ENCODE data around the gene PSEN1.
"Not testable (repeated sequence)": the region's sequence is repeated elsewhere in the genome, so short reads cannot be mapped to it uniquely, and the experiment has no call there.

Gene PSEN1

GRCh38 chr14:73162251-73162650 lies 25.9 kb downstream of the PSEN1 start:
- in situ Hi-C loops (cut with MboI; ENCODE audit: low sequenced_read_pairs) = no loop called here

- in situ Hi-C loops (cut with MboI; ENCODE audit: low sequenced_read_pairs) = no loop called here
Observed at GRCh38 chr14:73166399-73166798, 30.1 kb downstream of the PSEN1 start.

GRCh38 chr14:73167727-73168126 lies 31.4 kb downstream of the PSEN1 start:
- in situ Hi-C loops (cut with MboI; ENCODE audit: low sequenced_read_pairs) = no loop called here

GRCh38 chr14:73168274-73168673 lies 32.0 kb downstream of the PSEN1 start:
- in situ Hi-C loops (cut with MboI; ENCODE audit: low sequenced_read_pairs) = no loop called here

GRCh38 chr14:73168691-73169090 lies 32.4 kb downstream of the PSEN1 start:
- in situ Hi-C loops (cut with MboI; ENCODE audit: low sequenced_read_pairs) = no loop called here

- in situ Hi-C loops (cut with MboI; ENCODE audit: low sequenced_read_pairs) = not testable (repeated sequence)
Observed at GRCh38 chr14:73169855-73170254, 33.5 kb downstream of the PSEN1 start.

GRCh38 chr14:73170686-73171085 lies 34.4 kb downstream of the PSEN1 start:
- in situ Hi-C loops (cut with MboI; ENCODE audit: low sequenced_read_pairs) = no loop called here

- in situ Hi-C loops (cut with MboI; ENCODE audit: low sequenced_read_pairs) = no loop called here
Observed at GRCh38 chr14:73172500-73172899, 36.2 kb downstream of the PSEN1 start.

- in situ Hi-C loops (cut with MboI; ENCODE audit: low sequenced_read_pairs) = no loop called here
Observed at GRCh38 chr14:73173092-73173735, 36.9 kb downstream of the PSEN1 start.

GRCh38 chr14:73176685-73177084 lies 40.4 kb downstream of the PSEN1 start:
- in situ Hi-C loops (cut with MboI; ENCODE audit: low sequenced_read_pairs) = no loop called here

GRCh38 chr14:73180385-73180805 lies 44.1 kb downstream of the PSEN1 start:
- in situ Hi-C loops (cut with MboI; ENCODE audit: low sequenced_read_pairs) = no loop called here

- in situ Hi-C loops (cut with MboI; ENCODE audit: low sequenced_read_pairs) = not testable (repeated sequence)
Observed at GRCh38 chr14:73180969-73181368, 44.7 kb downstream of the PSEN1 start.

- in situ Hi-C loops (cut with MboI; ENCODE audit: low sequenced_read_pairs) = no loop called here
Observed at GRCh38 chr14:73188501-73188911, 52.2 kb downstream of the PSEN1 start.

- in situ Hi-C loops (cut with MboI; ENCODE audit: low sequenced_read_pairs) = no loop called here
Observed at GRCh38 chr14:73189651-73190050, 53.3 kb downstream of the PSEN1 start.

- in situ Hi-C loops (cut with MboI; ENCODE audit: low sequenced_read_pairs) = no loop called here
Observed at GRCh38 chr14:73191441-73191840, 55.1 kb downstream of the PSEN1 start.

- in situ Hi-C loops (cut with MboI; ENCODE audit: low sequenced_read_pairs) = not testable (repeated sequence)
Observed at GRCh38 chr14:73194306-73194705, 58.0 kb downstream of the PSEN1 start.

- in situ Hi-C loops (cut with MboI; ENCODE audit: low sequenced_read_pairs) = no loop called here
Observed at GRCh38 chr14:73198253-73198652, 61.9 kb downstream of the PSEN1 start.

- in situ Hi-C loops (cut with MboI; ENCODE audit: low sequenced_read_pairs) = no loop called here
Observed at GRCh38 chr14:73203527-73203926, 67.2 kb downstream of the PSEN1 start.

- in situ Hi-C loops (cut with MboI; ENCODE audit: low sequenced_read_pairs) = no loop called here
Observed at GRCh38 chr14:73207615-73208014, 71.3 kb downstream of the PSEN1 start.

- in situ Hi-C loops (cut with MboI; ENCODE audit: low sequenced_read_pairs) = no loop called here
Observed at GRCh38 chr14:73208390-73208789, 72.1 kb downstream of the PSEN1 start.

GRCh38 chr14:73208846-73209245 lies 72.5 kb downstream of the PSEN1 start:
- in situ Hi-C loops (cut with MboI; ENCODE audit: low sequenced_read_pairs) = no loop called here

GRCh38 chr14:73209953-73210352 lies 73.6 kb downstream of the PSEN1 start:
- in situ Hi-C loops (cut with MboI; ENCODE audit: low sequenced_read_pairs) = no loop called here
